Right ventricle myocardium inferior (tissue), 1 donor: ENCODE data around the gene SORL1. TPM values are rescaled to one million over a fixed set of nuclear protein-coding genes. Genes with fewer than 3 reads are reported as not detected.

Experiments
- ATAC-seq: fragments of 200-7000 bp; cut with Tn5 transposase; one replicate; pipeline ENCODE4 v1.9.1; 2020; ENCODE audit warnings: mild to moderate bottlenecking, moderate library complexity
- DNase-seq: peaks from one replicate; pipeline ENCODE4 v3.0.0; 2021; ENCODE audit errors: missing footprints
- intact Hi-C: fragments of 100-400 bp; cut with DNase I; formaldehyde crosslinking; loops from one replicate; pipeline ENCODE4 v1.11.0; 2022
- total RNA-seq: library from RNA; stranded (reverse); fragmentation: NEBNext Ultra II Directional; extraction: Animal tissue kit (Norgen Biotek cat#: 25700); gene quantifications from one replicate; pipeline ENCODE4 v1.2.1, GENCODE V29; 2021
- donor health status: DM: no; HTN: yes; CAD: no; lungs with severe emphysema.

Gene SORL1
- total RNA-seq, 1 donor from 2014 or later = 6.1 TPM

GRCh38 chr11:121517996-121518395 is 65.9 kb downstream of the SORL1 start:
- ATAC-seq (no peak), DNase-seq (no peak)
- intact Hi-C loops = no loop called here

- ATAC-seq = no peak
- no peak for DNase-seq
- intact Hi-C loops = no loop called here
These were observed 68.4 kb downstream of the SORL1 start for GRCh38 chr11:121520243-121521144.

- intact Hi-C loops = no loop called here
These were observed 69.3 kb downstream of the SORL1 start for GRCh38 chr11:121521145-121522042.

GRCh38 chr11:121522043-121522941 is 70.2 kb downstream of the SORL1 start:
- ATAC-seq (no peak), DNase-seq (no peak)
- intact Hi-C loops = no loop called here

More at GRCh38 chr11:121521145-121522042, 69.3 kb downstream of the SORL1 start:
- DNase-seq (no peak), ATAC-seq (no peak)

GRCh38 chr11:121523581-121524232 is 71.6 kb downstream of the SORL1 start:
- DNase-seq (no peak), ATAC-seq (no peak)
- intact Hi-C loops = no loop called here

- ATAC-seq (no peak), DNase-seq (no peak)
- intact Hi-C loops = no loop called here
These were observed 72.1 kb downstream of the SORL1 start for GRCh38 chr11:121524233-121524631.

- intact Hi-C loops = no loop called here
- DNase-seq (no peak), ATAC-seq (no peak)
These were observed 73.3 kb downstream of the SORL1 start for GRCh38 chr11:121525376-121525775.

GRCh38 chr11:121530257-121530656 is 78.1 kb downstream of the SORL1 start:
- DNase-seq (no peak), ATAC-seq (no peak)
- intact Hi-C loops = no loop called here

- ATAC-seq = no peak
- intact Hi-C loops = no loop called here
- no peak for DNase-seq
These were observed 81.5 kb downstream of the SORL1 start for GRCh38 chr11:121533601-121534000.

- intact Hi-C loops = loop anchor here (2.0 kb wide), 2 partner anchors 82 to 212 kb away; partner anchors contain the start of genes SORL1 and SORL1-AS1
- ATAC-seq (peak; percentile 59), DNase-seq (no peak)
These were observed 82.3 kb downstream of the SORL1 start for GRCh38 chr11:121534131-121535093.

GRCh38 chr11:121535129-121535796 is 83.1 kb downstream of the SORL1 start:
- intact Hi-C loops = loop anchor here (2.0 kb wide), 2 partner anchors 82 to 212 kb away; partner anchors contain the start of genes SORL1 and SORL1-AS1
- ATAC-seq = no peak
- DNase-seq = no peak

- no peak for DNase-seq
- intact Hi-C loops = no loop called here
- no peak for ATAC-seq
These were observed 84.0 kb downstream of the SORL1 start for GRCh38 chr11:121536126-121536525.

GRCh38 chr11:121538054-121538453 is 85.9 kb downstream of the SORL1 start:
- intact Hi-C loops = no loop called here
- no peak for ATAC-seq
- no peak for DNase-seq

- no peak for ATAC-seq
- intact Hi-C loops = no loop called here
These were observed 86.9 kb downstream of the SORL1 start for GRCh38 chr11:121539000-121539399.

GRCh38 chr11:121540627-121541026 is 88.5 kb downstream of the SORL1 start:
- DNase-seq (no peak), ATAC-seq (no peak)
- intact Hi-C loops = no loop called here

More at GRCh38 chr11:121539000-121539399, 86.9 kb downstream of the SORL1 start:
- no peak for DNase-seq

- intact Hi-C loops = no loop called here
- ATAC-seq (no peak), DNase-seq (no peak)
These were observed 91.8 kb downstream of the SORL1 start for GRCh38 chr11:121543836-121544380.
